GM06990 (cell line): ENCODE data around the gene NAV1.
"Not testable (repeated sequence)": the region's sequence is repeated elsewhere in the genome, so short reads cannot be mapped to it uniquely, and the experiment has no call there.

Experiments used
- DNase-seq: peaks from one replicate; pipeline ENCODE4 v3.0.0-alpha.2; 2011; ENCODE audit not compliant: insufficient read length; ENCODE audit errors: extremely low read depth
- H3K27me3 ChIP-seq: replicated peaks from 2 replicates; pipeline ENCODE4 v1.6.0; 2011; ENCODE audit warnings: low read length; ENCODE audit not compliant: control insufficient read depth, insufficient read depth
- H3K36me3 ChIP-seq: 2 replicates; pipeline ENCODE4 v1.5.1; 2011; ENCODE audit warnings: low read length; ENCODE audit not compliant: control insufficient read depth, insufficient read depth
- H3K4me3 ChIP-seq: replicated peaks from 2 replicates; pipeline ENCODE4 v1.5.1; 2011; ENCODE audit warnings: low read depth, mild to moderate bottlenecking, control low read depth, low read length
- TF ChIP-seq, protein P1 (sequence below): IDR thresholded peaks from 2 replicates; pipeline ENCODE4 v1.5.1; 2011; ENCODE audit warnings: low read length, control low read depth, mild to moderate bottlenecking, inconsistent platforms; ENCODE audit not compliant: insufficient read depth, poor library complexity, severe bottlenecking

Gene NAV1

DNA sequence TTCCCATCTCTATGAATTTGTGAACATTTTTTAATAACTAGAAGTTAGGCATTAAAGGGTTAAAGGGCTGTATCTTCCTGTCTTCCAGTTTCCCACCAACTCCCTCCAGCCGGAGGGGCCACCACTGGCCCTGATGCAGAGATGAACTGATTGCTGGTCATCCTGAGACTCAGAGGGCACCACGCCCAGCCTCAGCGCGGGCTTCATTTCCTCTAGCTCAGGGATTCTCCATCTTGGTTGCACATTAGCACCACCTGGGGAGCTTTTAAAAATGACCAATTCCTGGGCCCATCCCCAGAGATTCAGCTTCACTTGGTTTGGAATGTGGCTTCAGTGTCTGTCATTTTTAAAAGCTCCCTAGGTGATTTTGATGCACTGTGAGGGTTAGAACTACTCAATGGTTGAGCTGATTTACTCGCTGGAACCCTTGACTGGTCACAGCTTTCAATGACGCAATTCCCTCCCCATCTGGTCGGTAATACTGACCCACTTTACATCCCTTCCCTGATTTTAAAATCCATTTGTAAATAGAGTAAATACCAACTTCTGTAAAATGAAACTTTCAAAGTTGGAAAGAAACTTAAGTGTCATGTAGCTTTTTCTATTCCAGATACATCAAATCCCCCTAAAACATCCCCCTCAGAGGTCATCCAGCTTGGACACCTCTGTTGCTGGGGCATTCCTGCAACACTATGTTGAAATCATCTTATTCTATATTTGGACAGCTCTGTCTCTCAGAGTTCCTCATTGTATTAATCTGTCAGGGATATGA, 5.1 kb downstream of the NAV1 start:
- TF ChIP-seq, protein P1, sequence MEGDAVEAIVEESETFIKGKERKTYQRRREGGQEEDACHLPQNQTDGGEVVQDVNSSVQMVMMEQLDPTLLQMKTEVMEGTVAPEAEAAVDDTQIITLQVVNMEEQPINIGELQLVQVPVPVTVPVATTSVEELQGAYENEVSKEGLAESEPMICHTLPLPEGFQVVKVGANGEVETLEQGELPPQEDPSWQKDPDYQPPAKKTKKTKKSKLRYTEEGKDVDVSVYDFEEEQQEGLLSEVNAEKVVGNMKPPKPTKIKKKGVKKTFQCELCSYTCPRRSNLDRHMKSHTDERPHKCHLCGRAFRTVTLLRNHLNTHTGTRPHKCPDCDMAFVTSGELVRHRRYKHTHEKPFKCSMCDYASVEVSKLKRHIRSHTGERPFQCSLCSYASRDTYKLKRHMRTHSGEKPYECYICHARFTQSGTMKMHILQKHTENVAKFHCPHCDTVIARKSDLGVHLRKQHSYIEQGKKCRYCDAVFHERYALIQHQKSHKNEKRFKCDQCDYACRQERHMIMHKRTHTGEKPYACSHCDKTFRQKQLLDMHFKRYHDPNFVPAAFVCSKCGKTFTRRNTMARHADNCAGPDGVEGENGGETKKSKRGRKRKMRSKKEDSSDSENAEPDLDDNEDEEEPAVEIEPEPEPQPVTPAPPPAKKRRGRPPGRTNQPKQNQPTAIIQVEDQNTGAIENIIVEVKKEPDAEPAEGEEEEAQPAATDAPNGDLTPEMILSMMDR, result no peak
- Histone ChIP-seq H3K36me3 (no peaks in the 10 kb centered on the region), H3K4me3 (no peak overlapping the region), H3K27me3 (peaks cover 1% of the 10 kb centered on the region; the same call in 1 of the 2 replicates)
- DNase-seq, result no peak

DNA sequence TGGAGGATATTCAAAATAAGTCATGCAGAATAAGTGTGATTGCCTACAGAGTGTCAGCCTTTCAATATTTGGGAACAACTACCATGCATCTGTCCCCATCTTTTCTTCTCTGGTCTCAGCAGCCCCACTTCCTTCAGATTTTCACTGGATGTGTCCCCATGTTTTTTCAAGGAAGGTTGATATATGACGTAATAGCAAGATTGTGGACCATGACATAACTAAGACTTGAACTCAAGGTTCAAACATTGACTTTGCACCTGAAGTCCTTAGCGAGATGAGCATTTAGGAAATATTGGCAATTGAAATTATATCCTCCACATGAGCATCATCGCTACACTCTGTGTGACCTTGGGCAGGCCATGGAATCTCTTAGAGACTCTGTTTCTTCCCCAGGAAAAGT, 5.8 kb downstream of the NAV1 start:
- H3K27me3 ChIP-seq, result no peaks in the 10 kb centered on the region
- TF ChIP-seq, protein P1, result no peak
- H3K4me3 ChIP-seq, result no peak overlapping the region
- no peak for DNase-seq
- H3K36me3 ChIP-seq, result no peaks in the 10 kb centered on the region

DNA sequence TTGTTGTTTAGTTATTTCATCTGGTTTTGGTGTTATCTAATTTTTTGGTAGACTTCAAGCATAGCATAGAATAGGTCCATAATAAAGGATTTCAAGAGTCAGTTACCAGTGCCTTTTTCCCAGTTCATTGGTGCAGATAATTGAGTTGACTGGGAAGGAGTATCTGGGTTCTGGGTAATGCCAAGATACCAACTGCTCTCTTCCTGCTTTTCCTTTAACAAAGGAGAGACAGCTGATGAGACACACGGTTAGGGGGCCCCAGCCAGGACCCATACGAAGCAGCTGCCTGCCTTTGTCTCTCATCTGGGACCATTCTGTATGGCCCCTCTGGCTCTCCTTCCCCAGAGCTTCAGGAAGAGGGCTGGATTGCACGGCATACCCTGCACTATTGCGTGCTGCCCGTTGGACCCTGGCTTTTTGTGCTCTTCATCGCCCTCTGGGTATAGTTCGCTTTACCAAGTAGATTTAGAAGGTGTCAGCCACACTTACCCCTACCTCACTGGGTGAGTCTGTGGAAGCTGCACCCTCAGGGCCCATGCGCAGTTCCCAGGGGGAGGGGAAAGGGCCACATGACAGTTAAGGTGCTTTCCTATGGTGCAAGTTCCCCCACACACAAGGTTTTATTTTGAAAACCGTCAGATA, 7.0 kb downstream of the NAV1 start:
- Histone ChIP-seq H3K27me3 (no peaks in the 10 kb centered on the region), H3K4me3 (no peak overlapping the region), H3K36me3 (no peaks in the 10 kb centered on the region)
- peak; percentile 26 for DNase-seq
- TF ChIP-seq, protein P1, result peak; percentile 15

DNA sequence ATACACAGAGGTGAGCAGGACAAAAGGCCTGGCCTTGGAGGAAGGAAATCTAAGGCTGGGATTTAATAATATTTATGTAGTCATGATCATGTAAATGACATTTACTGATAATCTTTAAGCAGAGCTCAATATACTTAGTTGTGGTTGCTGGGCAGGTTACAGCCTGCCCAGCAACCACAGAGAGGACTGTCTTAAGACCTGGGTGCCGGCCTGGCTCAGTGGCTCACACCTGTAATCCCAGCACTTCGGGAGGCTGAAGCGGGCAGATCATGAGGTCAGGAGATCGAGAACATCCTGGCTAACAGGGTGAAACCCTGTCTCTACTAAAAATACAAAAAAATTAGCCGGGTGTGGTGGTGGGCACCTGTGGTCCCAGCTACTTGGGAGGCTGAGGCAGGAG, 10.6 kb downstream of the NAV1 start:
- DNase-seq, H3K4me3 ChIP-seq, H3K27me3 ChIP-seq, H3K36me3 ChIP-seq: not testable (repeated sequence)

DNA sequence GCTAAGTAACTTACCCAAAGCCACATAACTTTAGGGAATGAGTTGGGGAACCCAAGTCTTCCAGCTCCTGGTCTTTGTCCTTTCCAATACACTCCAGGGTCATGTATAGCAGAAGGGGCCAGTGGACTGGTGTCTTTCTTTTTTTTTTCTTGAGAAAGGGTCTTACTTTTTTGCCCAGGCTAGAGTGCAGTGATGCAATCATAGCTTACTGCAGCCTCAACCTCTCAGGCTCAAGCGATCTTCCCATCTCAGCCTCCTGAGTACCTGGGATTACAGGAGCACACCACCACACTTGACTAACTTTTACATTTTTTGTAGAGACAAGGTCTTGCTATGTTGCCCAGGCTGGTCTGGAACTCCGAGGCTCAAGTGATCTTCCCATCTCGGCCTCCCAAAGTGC, 12.2 kb downstream of the NAV1 start:
- H3K36me3 ChIP-seq, result no peaks in the 10 kb centered on the region
- no peak overlapping the region for H3K4me3 ChIP-seq
- no peaks in the 10 kb centered on the region; the same call in 1 of the 2 replicates for H3K27me3 ChIP-seq
- DNase-seq, result no peak
- TF ChIP-seq, protein P1, result no peak

DNA sequence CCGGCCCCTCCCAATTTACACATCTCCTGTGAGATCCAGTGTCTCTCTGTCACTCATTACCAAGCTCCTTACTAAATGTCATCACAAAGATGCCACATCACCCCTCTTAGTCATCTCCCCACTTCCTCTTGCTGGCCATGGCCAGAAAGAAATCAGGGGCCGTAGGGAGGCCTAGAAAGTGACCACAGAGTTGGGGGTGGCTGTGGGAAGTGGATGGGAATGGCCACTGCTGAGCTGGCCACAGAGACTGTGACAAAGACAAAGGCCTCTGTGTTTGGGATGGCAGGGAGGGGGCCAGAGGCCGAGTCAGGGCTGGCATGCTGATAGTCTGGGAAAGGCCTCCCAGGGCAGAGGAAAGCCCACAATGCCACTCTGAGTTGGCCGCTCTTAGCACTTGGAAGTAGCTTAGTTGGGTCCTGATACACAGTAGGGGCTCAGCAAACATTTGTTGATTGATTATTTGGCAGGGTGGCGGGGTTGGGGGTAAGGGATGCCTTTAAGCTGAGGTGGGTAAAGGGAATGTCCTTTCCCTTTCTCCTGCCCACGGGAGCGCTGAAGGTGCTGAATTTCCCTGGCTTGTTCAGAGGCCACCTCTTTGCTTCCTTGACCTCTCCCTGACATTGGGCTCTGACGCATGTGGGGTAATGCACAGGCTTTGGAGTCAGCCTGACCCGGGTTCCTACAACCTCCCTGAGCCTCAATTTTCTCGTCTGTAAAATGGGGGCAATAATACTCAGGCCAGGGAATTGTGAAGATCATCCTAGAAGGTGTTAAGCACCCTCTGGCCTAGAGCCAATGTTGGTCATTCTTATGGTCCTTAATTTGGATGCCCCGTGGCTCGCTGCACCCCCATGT, 13.2 kb downstream of the NAV1 start:
- no peak for DNase-seq
- H3K36me3 ChIP-seq, result no peaks in the 10 kb centered on the region
- TF ChIP-seq, protein P1, result no peak
- no peak overlapping the region for H3K4me3 ChIP-seq
- no peaks in the 10 kb centered on the region; the same call in 1 of the 2 replicates for H3K27me3 ChIP-seq
